Activated CD8-positive, alpha-beta memory T cell treated with anti-CD3 and anti-CD28 coated beads, Interleukin-2, amount 50 U/mL, for 1 hour (primary cell): Measurements from ENCODE around the gene DCLRE1B.
"Not testable (repeated sequence)": the region's sequence is repeated elsewhere in the genome, so short reads cannot be mapped to it uniquely, and the experiment has no call there.

Experiments used
- DNase-seq: peaks from one replicate; pipeline ENCODE4 v3.0.0-alpha.2; 2020; ENCODE audit errors: extremely low read depth

Gene DCLRE1B

DNA sequence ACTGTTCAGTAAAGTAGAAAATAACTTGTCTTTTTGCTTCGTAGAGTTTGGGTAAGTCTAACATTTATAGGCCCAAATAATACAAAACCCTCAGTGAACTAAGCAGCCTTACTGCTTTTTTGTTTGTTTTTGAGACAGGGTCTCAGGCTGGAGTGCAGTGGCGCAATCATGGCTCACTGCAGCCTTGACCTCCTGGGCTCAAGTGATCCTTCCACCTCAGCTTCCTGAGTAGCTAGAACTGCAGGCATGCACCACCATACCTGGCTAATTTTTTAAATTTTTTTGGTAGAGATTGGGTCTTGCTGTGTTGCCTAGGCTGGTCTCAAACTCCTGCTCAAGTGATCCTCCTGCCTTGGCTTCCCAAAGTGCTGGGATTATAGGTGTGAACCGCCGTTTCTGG, 43.0 kb downstream of the DCLRE1B start:
- DNase-seq = not testable (repeated sequence)

DNA sequence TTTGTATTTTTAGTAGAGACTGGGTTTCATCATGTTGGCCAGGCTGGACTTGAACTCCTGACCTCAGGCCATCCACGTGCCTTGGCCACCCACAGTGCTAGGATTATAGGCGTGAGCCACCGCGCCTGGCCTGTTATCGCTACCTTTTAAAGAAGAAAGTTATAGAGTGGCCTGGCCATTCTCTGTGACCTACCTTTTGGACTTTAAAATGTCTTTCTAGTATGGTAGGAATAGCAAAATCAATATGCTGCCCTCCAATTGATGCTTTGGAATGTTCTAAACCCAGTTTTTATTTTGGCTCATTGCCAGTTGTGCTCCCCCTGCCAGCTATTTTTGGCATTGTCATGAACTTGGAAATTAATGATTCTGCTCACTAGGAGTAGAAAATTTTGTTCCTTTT, 43.9 kb downstream of the DCLRE1B start:
- DNase-seq = no peak

DNA sequence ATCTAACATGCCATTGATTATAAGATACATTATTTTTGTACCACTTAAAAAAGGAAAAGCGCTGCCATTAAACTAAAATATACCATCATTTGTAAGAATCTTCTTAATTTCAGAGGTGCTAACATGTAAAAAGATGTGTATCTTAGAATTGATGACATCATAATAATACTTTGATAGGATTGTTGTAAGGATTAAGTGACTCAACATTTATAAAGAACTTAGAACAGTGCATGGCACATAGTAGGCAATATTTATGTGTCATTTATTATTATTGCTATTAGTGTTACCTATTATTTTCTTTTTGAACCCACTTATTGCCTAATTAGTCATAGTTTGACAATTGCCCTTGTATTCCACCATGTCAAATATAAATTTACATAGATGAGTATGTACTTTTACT, 45.8 kb downstream of the DCLRE1B start:
- no peak for DNase-seq

DNA sequence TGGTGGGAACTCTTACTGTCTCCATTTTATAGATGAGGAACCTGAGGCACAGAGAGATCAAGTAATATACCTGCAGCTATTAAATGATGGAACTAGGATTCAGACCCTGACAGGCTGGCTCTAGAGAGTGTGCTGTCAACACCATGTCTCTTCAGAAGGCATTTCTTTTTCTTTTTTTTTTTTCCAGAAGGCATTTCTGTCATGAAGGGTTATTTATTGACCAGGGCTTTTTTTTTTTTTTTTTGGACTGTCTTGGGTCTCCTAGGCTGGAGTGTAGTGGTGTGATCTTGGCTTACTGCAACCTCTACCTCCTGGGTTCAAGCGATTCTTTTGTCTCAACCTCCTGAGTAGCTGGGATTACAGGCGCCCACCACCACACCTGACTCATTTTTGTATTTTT, 46.6 kb downstream of the DCLRE1B start:
- no peak for DNase-seq

DNA sequence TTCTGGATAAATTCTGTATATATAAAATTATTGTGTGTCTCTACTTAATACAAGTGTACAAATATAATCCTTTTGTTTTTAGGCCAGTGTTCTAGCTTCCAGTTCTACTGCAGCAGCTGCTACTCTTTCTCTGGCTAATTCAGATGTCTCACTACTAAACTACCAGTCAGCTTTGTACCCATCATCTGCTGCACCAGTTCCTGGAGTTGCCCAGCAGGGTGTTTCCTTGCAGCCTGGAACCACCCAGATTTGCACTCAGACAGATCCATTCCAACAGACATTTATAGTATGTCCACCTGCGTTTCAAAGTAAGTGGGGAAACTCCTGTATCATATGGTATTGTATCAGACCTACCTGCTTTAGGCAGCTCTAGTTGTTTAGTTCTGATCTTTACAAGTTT, 52.9 kb downstream of the DCLRE1B start:
- no peak for DNase-seq

DNA sequence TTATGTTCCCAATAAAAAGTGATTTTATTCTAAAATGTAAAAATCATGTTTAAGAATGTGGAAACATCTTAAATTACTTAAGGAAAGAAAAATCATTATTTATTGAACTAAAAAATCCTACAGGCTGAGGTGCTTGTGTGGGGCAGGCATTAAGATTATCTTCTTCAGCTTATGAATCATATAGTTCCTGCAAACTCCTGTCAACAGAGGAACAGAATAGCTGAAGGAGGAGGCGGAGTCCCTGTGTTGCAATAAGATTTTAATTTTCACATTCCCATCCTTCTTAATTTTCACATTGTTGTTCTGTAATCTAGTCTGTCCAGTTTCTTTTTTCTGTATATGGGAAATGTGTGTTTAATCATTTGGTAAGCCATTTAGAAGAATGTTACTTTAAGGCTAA, 53.6 kb downstream of the DCLRE1B start:
- DNase-seq = no peak

DNA sequence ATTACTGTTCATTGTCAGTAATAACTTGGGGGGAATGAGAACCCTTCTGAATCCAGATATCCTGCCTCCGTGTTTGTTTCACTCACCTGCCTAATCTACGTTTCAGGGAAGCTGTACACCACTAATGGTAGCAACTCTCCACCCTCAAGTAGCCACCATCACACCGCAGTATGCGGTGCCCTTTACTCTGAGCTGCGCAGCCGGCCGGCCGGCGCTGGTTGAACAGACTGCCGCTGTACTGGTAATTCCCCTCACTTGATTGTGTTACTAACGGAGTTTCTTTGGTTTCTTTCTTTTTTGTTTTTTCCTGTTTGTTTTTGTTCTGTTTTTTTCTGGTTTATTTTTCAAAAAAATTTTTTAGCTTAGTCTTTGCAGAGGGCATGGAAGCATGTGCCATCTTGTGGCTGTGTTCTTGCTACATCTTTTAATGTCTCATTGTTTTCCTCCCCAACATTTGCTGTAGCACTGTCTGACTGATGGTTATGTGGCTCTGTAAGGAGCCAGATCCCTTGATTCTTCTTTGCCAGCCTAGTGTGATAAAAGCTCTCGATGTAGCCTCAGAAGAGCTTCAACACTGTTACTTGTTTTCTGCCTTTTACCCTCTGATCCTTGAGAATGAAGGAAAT, 58.3 kb downstream of the DCLRE1B start:
- no peak for DNase-seq
